Measurements from ENCODE around the gene ZNF443.
"Not testable (repeated sequence)": the region's sequence is repeated elsewhere in the genome, so short reads cannot be mapped to it uniquely, and the experiment has no call there.

ZNF443 gene

GRCh38 chr19:12411893-12412292 is 28.9 kb downstream of the ZNF443 start:
- DNase-seq: no peak

DNA sequence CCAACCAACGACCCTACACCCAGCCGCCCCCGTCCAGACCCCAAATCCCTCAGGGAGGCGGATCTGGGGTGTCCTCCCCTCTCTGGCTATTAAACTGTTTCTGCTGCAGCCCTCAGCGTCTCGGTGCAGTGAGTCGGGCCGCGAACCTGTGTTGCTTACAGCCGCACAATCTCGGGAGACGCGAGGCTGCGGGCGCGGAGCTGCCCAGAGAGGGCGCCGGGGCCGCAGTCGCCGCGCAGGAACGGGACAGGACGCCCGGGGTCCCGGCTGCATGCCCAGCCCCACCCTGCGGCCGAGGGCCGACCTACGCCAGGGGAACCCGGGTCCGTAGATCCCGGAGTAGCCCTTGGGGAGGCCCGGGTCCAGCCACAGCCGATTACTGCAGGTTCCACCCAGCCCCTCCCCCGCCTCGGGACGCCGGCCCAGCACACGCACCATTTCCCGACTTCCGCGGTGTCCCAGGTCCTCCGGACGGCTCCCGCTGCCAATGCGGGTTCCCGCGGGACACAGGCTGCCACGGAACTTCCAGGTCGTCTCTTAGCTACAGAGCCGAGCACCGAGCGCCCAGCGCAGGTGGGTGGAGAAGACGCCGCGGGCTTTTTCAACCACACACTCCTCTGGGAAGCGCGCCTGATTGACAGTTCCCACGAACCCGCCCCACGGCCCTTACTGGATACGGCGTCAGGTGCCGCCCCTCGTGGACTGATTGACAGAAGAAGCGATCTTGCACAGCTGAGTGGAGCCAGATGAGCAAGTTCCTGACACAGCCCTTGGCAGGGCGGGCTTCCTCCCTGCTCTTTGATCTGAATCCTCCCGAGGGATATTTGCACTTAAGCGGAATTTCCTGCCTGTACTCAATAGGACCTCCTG is 40.0 kb downstream of the ZNF443 start, which contains the start of gene ZNF799:
Gene ZNF799, minus strand, starts transcription at position 639 of the 870 bp plus-strand sequence. Its CDS starts 201 bp downstream, at position 438.
- DNase-seq: peak; percentile 92

- peak; percentile 71 for DNase-seq
These were observed 40.8 kb downstream of the ZNF443 start for GRCh38 chr19:12399901-12400632.

DNA sequence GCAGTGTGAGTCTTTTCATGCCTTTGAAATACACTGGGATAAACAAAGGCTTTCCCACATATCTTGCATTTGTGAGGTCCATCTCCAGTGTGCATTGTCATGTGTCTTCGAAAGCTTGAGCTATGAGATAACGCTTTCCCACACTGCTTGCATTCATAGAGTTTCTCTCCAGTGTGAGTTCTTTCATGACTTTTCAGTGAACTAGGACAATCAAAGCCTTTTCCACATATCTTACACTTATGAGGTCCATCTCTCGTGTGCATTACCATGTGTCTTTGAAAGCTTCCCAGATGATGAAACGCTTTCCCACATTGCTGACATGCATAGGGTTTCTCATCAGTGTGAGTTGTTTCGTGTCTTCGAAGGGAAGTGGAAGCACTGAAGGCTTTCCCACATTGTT is 49.7 kb downstream of the ZNF443 start:
- not testable (repeated sequence) for DNase-seq

DNA sequence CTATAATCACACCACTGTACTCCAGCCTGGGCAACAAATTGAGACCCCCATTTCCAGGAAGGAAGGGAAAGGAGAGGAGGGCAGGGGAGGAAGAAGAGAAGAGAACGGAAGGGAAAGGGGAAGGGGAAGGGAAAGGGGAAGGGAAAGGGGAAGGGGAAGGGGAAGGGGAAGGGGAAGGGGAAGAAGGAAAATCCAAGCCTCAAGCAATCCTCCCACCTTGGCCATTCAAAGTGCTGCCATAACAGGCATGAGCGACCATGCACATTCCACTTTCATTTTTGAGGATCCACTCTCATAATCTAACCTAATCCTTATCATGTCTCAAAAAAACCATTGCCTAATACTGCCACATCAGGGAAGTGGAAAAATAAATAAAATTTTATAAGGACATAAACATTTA is 54.5 kb downstream of the ZNF443 start:
- DNase-seq: not testable (repeated sequence)

GRCh38 chr19:12380444-12380737 is 60.4 kb downstream of the ZNF443 start:
- no peak for DNase-seq

DNA sequence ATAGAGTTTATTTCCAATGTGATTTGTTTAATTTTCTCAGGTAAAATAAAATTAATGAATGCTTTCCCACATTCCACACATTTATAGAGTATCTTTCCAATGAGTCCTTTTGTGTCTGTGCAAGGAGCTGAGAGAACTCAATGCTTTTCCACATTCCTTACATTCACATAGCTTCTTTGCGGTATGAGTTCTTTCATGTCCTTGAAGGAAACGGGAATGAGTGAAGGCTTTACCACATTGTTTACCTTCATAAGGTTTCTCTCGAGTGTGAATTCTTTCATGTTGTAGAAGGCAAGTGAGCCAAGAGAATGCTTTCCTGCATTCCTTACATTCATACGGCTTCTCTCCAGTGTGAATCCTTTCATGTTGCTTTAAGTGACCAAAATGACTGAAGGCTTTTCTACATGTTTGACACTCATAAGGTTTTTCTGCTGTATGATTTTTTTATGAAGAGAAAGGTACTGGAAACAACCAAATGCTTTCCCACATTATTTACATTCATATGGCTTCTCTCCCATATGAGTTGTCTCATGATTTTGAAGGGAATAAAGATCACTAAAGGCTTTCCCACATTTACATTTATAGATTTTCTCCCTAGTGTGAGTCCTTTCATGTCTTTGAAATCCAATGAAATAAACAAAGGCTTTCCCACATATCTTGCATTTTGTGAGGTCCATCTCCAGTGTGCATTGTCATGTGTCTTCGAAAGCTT is 60.9 kb downstream of the ZNF443 start:
- no peak for DNase-seq
